Left ventricle myocardium superior (tissue), 1 donor: ENCODE data around the gene MCIDAS. TPM values are rescaled to one million over a fixed set of nuclear protein-coding genes. Genes with fewer than 3 reads are reported as not detected.

ENCODE experiments used
- ATAC-seq: fragments of 200-7000 bp; cut with Tn5 transposase; one replicate; pipeline ENCODE4 v1.9.1; 2020; ENCODE audit warnings: mild to moderate bottlenecking, moderate library complexity
- DNase-seq: peaks from one replicate; pipeline ENCODE4 v3.0.0-alpha.2; 2020
- intact Hi-C: fragments of 100-400 bp; cut with micrococcal nuclease; formaldehyde crosslinking; loops from one replicate; pipeline ENCODE4 v1.11.0; 2022
- total RNA-seq: library from RNA; stranded (reverse); fragmentation: NEBNext Ultra II Directional; extraction: Animal tissue kit (Norgen Biotek cat#: 25700); gene quantifications from one replicate; pipeline ENCODE4 v1.2.1, GENCODE V29; 2021
- donor health status: DM: no; HTN: yes; CAD: no; lungs with severe emphysema.

Gene MCIDAS
- total RNA-seq, 1 donor from 2014 or later = not detected

DNA sequence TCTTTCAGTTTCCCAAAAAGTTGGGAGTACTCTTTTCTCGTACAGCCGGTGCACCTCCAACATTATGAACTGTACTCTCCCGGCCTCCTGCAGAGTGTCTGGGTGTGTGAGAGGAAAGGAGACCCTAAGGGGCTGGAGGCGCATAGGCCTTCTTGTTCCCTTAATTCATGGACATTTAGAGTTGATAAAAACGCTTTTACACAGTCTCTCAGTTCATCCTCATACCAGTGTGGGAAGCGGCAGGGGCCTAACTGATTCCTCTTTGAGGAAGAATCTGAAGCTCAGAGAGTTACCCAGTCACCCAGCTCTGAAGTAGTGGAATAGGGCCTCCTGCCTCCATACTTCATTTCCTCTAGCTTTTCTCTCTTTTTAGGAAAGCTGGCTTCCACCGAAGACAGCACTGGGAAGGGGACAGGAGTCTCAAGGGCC lies 3.3 kb downstream of the MCIDAS start:
- no peak for DNase-seq
- intact Hi-C loops = loop anchor here (10.0 kb wide), 1 partner anchor 49 kb away; the partner anchor contains the start of gene CDC20B
- ATAC-seq = no peak

DNA sequence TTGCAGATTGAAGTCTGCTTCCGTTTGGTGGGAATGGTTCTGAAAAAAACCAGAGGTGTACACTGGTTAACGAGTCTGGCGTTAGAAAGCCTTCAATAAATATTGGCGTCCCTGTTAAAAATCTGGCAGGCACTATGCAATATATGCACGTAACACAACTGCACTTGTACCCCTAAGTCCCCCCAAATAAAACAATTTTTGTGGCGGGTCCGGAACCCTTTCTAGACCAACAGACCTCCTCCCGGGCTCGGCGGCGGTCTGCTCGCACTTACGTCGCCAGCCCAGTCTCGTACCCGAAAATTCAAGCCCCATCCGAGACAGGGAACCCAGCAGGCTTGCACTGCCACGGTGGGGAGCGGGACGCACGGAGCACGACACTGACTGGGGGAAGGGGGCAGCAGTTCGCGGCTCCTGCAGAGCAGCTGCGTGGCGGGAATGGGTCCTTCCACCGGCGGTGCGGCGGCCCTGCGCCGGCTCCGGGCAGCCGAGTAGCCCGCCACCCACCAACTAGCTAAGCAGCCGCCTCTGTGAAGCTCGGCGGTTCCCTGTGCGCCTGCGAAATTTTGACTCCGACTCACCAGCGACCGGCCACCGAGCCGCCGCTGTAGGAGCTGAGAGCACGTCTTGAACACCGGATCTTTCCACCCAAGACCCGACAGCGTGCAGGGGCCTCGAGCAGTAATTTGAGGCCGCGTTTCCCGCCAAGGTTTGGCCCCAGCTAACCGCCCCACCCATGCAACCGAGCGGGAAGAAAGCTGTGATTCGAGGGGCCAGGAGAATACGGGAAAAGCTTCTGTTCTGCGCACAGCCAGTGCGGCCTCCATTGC lies 3.9 kb downstream of the MCIDAS start:
- ATAC-seq (no peak), DNase-seq (no peak)
- intact Hi-C loops = loop anchor here (10.0 kb wide), 1 partner anchor 48 kb away; the partner anchor contains the start of gene CDC20B

DNA sequence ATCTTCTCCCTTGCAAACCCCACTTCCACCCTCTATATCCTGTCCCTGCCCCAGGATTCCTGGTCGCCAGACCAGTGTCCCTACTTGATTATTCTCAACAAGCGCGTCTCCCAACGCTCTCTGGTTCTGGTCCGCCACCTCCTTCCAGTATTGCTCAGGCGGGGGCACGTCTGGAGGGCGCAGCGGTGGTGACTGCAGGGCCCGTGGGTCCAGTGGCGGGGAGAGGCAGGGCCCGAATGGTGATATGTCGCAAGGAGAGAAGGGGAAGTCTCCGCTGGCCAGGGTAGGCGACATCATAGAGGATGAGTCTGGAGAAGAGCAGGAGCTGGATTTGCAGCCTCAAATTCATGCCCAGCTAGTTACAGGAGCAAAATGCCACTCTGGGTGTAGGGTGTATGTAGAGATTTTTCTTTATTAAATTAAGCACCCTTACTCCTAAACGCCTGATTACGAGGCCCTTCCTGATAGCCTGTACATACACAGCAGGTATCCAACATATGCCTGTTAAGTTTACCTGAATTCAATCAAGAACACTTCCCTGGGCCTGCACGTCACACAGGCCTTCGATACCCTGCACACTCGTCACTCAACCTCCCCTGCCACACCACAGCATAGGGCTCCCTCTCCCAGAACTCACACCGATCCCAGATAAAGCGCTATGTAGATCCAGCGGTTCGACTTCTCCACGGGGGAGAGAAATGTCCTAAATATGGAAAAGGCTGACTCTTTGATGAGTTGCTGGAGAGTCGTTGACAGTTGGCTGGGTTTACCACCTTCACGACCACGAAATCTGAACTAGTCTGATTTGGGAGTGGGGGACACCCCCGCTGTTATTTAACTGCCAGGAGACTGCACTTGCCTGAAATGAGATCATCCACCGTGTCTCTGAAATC lies 4.8 kb downstream of the MCIDAS start:
- ATAC-seq (no peak), DNase-seq (no peak)
- intact Hi-C loops = loop anchor here (10.0 kb wide), 1 partner anchor 48 kb away; the partner anchor contains the start of gene CDC20B

DNA sequence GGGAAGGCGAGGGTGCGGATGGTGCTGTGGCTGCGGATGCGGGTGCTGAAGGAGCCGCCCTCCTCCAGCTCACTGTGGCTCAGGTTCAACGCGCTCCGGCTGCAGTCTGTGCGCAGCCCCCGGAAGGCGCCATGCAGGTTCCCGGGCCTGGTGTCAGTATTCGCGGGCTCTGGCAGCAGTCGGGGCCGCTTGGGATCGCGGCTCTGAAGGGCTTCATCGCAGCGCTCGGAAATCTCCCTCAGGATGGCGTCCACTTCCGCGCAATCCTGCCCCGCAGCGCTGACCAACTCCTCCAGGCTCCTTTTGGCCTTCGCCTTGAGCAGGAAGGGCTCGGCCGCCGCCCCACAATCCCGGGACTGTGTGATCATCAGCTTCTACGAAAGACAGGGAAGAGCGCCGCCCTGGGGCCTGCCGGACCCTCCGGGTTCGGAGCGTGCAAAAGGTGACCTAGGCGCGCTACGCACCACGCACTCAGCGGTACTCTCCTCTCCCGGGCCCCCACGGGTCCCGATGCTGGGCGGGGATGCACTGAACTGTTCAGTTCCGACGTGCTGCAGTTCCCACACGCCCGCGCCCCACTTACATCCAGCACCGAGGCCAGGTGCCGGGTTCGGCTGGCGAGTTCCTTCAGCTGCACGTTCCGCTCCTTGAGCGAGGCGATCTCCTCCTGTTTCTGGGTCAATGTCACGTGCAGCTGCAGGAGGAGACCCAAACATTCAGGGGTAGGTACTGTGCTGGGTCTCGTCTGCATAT lies 6.5 kb downstream of the MCIDAS start:
- DNase-seq (no peak), ATAC-seq (no peak)
- intact Hi-C loops = loop anchor here (10.0 kb wide), 1 partner anchor 46 kb away; the partner anchor contains the start of gene CDC20B

DNA sequence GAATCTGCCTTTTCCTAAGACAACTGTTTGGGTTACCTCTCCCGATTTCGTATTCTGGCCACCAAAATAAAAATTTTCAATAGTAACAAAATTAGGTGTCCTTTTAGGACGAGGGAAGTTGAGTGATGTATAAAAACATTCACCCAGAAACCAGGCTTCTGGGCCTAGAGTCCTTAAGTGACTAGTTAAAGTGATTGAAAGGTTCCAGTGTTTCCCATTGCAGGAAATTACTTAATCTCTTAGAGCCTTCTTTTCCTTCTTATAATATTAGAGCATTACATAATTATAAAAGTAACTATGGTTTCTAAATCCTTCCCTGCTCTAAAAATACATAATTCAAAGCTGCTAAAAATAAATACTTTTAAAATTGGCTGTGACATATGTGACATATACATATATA lies 7.3 kb downstream of the MCIDAS start:
- no peak for DNase-seq
- intact Hi-C loops = loop anchor here (10.0 kb wide), 1 partner anchor 45 kb away; the partner anchor contains the start of gene CDC20B
- ATAC-seq = no peak

DNA sequence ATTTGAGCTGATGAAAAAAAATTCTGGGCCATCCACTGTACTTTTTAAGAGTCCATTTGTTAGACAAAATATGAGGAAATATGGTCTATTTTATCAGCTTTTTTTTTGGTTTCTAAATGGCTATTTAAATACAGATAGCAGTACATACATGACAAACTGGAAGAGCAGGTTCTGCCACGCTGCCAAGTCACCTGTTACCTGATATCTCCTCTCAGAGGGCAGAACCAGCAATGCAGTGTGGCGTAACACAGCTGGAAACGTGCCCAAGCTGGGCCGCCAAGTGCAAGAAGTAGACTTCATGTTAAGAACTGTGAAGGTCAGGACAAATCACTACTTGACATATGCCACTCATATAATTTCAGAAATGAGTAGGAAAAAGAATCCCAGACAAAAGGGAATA lies 8.1 kb downstream of the MCIDAS start:
- ATAC-seq = no peak
- intact Hi-C loops = no loop called here

DNA sequence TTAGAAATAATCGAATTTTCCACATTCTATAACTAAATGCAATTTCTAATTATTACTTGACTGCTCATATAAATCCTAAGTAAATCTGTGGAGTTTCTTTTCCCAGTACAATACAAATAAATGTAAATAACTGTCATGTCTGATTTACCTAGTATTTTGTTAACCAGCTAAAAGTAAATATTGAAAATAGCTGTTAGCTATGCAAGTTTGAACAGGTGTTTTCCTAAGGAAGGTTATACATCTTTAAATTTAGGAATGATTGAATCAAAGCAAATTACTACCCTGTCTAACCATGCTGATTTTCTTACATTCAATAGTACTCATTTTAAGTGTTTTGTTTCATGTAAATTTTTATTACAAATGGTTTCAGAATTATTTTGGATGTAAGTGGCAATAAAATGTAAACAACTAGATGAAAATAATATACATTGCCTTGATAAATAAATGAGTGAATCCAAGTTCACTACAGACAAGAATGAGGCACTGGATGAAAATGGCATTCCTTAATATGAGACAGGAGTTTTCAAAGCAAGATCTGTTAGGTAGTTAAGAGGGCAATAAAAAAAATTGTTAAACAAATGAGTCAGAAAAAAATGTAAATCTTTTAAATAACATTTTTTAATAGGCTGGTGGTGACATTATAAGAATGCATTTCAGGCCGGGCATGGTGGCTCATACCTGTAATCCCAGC lies 15.8 kb downstream of the MCIDAS start:
- intact Hi-C loops = no loop called here
- ATAC-seq (no peak), DNase-seq (no peak)

More for the DNA sequence above, 8.1 kb downstream of the MCIDAS start:
- DNase-seq = no peak

DNA sequence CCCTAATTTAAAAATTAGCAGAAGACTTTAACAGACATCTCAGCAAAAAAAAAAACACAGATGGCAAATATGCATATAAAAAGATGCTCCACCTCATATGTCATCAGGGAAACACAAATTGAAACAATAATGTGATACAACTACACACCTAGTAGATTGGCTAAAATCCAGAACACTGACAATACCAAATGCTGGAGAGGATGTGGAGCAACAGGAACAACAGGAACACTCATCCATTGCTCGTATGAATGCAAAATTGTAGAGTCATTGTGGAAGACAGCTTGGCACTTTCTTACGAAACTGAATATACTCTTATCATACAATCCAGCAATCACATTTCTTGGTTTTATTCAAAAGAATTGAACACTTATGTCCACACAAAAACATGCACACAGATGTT lies 22.1 kb downstream of the MCIDAS start:
- DNase-seq (no peak), ATAC-seq (no peak)
- intact Hi-C loops = no loop called here

DNA sequence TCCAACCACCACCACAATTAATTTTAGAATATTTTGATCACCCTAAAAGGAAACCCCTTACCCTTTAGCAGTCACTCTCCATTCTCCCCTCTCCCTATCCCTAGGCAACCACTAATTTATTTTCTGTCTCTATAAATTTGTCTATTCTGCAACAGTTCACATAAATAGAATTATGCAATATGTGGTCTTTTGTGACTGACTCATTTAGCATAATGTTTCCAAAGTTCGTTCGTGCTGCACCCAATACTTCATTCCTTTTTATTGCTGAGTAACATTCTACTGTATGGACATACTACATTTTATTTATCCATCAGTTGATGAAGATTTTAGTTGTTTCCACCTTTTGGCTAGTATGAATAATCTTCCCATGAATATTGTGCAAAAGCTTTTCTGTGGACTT lies 36.0 kb downstream of the MCIDAS start:
- ATAC-seq (no peak), DNase-seq (no peak)
- intact Hi-C loops = no loop called here

DNA sequence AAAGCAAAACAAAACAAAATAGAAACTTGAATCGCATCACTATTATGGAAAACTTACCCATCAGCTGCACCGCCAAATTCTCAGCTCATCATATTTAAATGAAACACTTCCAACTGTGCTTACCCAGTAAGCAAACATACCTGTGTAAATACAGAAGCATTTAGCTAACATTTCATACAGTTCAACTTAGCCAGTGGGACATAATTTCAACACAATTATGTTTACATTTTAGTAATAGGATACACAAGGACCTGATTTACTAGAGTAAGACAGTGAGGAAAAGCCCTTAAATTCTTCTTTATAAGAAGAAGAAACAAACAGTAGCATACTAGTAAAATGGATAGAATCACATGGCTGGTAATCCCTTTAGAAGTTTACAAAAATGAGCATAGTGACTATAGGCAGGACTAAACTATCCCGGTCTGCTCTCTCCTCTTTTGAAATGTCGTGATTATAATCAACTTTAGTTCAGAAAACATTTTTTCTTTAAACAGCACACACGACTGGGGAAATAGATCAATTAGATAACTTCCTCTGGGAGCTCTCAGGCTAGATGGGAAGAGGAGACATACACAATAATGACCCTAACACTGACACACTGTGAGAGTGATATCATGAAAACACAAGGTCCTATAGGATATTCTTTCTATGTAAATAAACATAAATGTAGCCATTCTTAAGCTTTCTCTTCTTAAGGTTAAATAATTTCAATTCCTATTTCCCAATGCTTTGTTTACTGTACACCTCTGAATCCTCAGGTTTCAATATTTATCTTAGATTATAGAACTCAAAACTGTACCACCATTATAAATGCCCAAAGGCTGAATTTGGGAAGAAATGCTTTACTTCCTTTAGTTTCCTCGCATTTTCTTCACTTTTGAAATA lies 38.2 kb downstream of the MCIDAS start:
- intact Hi-C loops = no loop called here
- ATAC-seq (no peak), DNase-seq (no peak)

DNA sequence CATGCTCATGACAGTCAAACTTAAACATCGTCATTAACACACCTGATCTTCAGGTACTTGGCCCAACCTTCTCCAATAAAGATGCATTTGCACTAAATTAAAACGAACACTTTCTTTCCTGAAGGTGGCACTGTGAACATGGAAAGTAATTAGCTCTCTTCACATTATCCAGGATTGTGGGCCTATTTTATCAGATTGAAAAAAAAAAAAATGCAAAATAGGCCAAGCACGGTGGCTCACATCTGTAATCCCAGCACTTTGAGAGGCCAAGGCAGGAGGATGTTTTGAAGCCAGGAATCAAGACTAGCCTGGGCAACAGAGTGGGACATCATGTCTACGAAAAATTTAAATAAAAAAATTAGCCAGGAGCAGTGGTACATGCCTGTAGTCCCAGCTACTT lies 39.7 kb downstream of the MCIDAS start:
- DNase-seq (no peak), ATAC-seq (no peak)
- intact Hi-C loops = no loop called here

DNA sequence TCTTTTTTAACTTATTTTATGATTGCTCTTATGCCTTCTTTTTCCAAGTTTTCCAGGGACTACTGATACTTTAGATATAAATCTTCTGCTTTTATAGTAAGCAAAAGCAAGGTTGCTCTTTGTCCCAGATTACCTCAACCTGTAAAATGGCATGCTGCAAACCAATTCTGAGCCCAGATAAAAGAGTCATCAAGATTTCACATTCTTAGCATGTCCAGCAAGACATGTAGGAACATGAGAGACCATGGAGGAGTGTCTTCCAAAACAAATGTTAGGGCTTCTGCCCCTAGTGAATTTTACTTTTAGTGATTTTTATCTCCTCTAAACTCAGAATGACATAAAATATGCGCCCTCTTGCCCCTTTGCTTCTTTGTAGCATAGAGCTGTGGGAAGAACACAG lies 47.1 kb downstream of the MCIDAS start:
- no peak for DNase-seq
- ATAC-seq = no peak
- intact Hi-C loops = no loop called here

DNA sequence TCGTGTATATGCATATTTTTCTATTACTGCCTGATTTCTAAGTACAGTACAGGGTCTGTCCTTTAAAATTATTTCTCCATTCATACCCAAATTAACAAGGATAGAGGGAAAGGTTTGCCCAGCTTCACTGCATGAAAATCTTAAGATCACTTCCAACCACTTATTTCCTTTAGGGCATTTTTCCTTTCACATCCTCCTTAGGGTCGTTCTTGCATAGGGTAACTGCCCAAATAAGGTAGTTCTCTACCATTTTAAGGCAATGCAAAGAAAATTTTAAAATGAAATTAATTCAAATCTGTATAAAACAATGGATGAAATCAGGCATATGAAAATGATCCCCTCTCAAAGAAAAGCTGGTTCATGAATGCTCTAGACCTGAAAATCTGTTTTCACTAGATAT lies 50.0 kb downstream of the MCIDAS start:
- intact Hi-C loops = loop anchor here (10.0 kb wide), 1 partner anchor 48 kb away; the partner anchor contains the start of gene MCIDAS
- ATAC-seq (no peak), DNase-seq (no peak)

DNA sequence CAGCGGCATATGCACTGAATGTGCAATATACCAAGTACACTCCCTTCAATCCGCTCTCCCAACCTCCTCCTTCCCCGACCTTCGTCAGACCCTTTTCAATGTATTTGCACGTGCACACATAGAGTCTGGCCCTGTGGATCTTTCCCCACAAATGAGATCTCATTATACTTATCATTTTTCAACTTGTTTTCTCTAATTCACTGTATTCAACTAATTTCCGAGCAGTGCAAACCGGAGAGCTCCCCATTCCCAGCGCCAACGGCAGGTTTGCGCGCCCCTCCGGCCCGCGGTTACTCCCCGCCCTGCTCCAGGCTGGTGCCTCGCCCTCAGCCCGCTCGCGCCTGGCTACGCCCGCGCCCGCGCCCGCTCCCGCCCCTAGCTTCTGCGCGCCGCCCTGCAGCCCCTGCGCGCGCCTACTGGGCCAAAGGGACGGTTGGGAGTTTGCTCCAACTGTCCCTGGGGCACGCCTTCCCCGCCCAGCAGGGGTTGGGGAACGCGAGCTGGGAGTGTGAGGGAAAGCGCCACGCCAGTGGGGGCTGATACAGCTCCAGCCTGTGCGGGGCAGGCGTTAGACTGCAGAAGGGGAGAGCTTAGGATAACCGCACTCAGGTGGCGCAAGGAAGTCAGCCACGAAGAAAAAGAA lies 50.8 kb downstream of the MCIDAS start:
- ATAC-seq (peak; percentile 77), DNase-seq (peak; percentile 48)
- intact Hi-C loops = loop anchor here (10.0 kb wide), 1 partner anchor 49 kb away; the partner anchor contains the start of gene MCIDAS

DNA sequence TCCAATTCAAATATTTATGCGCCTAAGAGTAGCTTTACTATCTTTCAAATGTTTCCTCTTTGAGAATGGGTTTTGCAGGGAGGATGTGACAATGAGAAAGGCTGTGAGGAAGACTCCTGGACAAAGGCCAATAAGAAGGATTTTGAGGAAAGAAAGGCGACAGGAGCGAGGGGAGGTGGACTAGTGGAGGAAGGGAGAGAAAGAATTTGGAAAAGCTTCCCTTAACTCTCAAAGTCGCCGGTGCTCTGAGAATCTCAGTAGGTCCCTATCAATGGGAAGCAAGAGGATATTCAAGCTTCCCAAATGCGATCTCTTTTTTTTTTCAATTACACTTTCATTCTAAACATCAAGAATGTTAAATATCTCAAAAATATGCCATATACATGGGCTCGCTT lies 51.3 kb downstream of the MCIDAS start:
- DNase-seq (no peak), ATAC-seq (no peak)
- intact Hi-C loops = loop anchor here (10.0 kb wide), 1 partner anchor 49 kb away; the partner anchor contains the start of gene MCIDAS

DNA sequence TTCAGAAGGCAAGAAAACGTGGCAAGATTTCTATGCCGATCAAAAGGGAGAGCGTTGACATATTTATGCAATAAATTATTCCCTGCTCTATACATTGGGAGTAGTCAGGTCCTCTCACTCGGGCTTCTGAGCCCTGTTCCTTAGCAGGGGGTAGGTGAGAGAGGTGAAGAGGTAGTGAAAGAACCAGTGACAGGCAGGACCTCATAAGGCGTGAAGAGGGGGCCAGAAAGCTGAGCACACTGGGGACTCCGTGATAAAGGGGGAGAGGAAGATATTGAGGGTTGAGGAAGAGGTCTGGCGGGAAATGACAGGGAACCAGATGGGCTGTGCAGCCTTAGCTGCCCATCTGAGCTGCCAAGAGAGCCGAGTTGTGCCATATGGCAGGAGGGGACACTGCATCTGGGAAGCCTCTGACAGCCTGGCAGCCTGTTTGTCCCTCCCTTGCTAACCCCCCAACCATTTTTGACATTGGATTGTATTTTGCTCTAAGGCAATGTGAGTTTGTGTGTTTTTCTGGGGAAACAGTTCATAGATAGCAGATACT lies 53.4 kb downstream of the MCIDAS start:
- ATAC-seq = no peak
- intact Hi-C loops = loop anchor here (10.0 kb wide), 1 partner anchor 51 kb away; the partner anchor contains the start of gene MCIDAS
- no peak for DNase-seq
